Osteoblast (primary cell): ENCODE results near the gene JPT2. TPM values are rescaled to one million over a fixed set of nuclear protein-coding genes. Genes with fewer than 3 reads are reported as not detected.
"Not testable (repeated sequence)": the region's sequence is repeated elsewhere in the genome, so short reads cannot be mapped to it uniquely, and the experiment has no call there.

Source experiments
- DNase-seq: peaks from one replicate; pipeline ENCODE4 v3.0.0; 2011; ENCODE audit warnings: low spot score, mixed read lengths; ENCODE audit not compliant: insufficient read length; ENCODE audit errors: missing footprints
- H2AFZ ChIP-seq: 2 replicates; pipeline ENCODE4 v1.6.0; 2011; ENCODE audit warnings: mild to moderate bottlenecking, low read length
- H3K27ac ChIP-seq: 2 replicates; pipeline ENCODE4 v1.5.1; 2011; ENCODE audit warnings: mild to moderate bottlenecking, low read depth, low read length, moderate library complexity
- H3K27me3 ChIP-seq: 2 replicates; pipeline ENCODE4 v1.6.0; 2012; ENCODE audit warnings: mild to moderate bottlenecking, control low read depth, inconsistent platforms, low read length, moderate library complexity; ENCODE audit not compliant: insufficient read depth
- H3K36me3 ChIP-seq: 2 replicates; pipeline ENCODE4 v1.5.1; 2011; ENCODE audit warnings: mild to moderate bottlenecking, low read length, control low read depth, moderate library complexity; ENCODE audit not compliant: insufficient read depth
- H3K4me1 ChIP-seq: 2 replicates; pipeline ENCODE4 v1.5.1; 2011; ENCODE audit warnings: mild to moderate bottlenecking, low read length, control low read depth, moderate library complexity; ENCODE audit not compliant: insufficient read depth
- H3K4me2 ChIP-seq: 2 replicates; pipeline ENCODE4 v1.6.0; 2011; ENCODE audit warnings: mild to moderate bottlenecking, low read length; ENCODE audit not compliant: insufficient read depth
- H3K4me3 ChIP-seq: fragments of 200-600 bp; sonication (generic); 3 replicates; pipeline ENCODE4 v1.5.1; 2012; ENCODE audit warnings: mild to moderate bottlenecking, low read length, inconsistent platforms; ENCODE audit not compliant: insufficient read depth
- H3K79me2 ChIP-seq: 2 replicates; pipeline ENCODE4 v1.6.0; 2012; ENCODE audit warnings: mild to moderate bottlenecking, low read length, control low read depth, inconsistent platforms; ENCODE audit not compliant: insufficient read depth
- H3K9me3 ChIP-seq: 2 replicates; pipeline ENCODE4 v1.5.1; 2011; ENCODE audit warnings: low read depth, low read length, control low read depth
- H4K20me1 ChIP-seq: 2 replicates; pipeline ENCODE4 v1.6.0; 2012; ENCODE audit warnings: mild to moderate bottlenecking, low read length, control low read depth; ENCODE audit not compliant: insufficient read depth
- CTCF ChIP-seq: IDR thresholded peaks from 2 replicates; pipeline ENCODE4 v1.5.1; 2011; ENCODE audit warnings: mild to moderate bottlenecking, low read depth, low read length, moderate library complexity; ENCODE audit errors: extremely low read depth
- total RNA-seq: library from RNA; depleted of rRNA; stranded (reverse); fragments of >200 nt; gene quantifications from 2 replicates; pipeline ENCODE4 v1.2.3, GENCODE V29; 2012

The JPT2 gene
- total RNA-seq, 1 donor, result 22.8 TPM

DNA sequence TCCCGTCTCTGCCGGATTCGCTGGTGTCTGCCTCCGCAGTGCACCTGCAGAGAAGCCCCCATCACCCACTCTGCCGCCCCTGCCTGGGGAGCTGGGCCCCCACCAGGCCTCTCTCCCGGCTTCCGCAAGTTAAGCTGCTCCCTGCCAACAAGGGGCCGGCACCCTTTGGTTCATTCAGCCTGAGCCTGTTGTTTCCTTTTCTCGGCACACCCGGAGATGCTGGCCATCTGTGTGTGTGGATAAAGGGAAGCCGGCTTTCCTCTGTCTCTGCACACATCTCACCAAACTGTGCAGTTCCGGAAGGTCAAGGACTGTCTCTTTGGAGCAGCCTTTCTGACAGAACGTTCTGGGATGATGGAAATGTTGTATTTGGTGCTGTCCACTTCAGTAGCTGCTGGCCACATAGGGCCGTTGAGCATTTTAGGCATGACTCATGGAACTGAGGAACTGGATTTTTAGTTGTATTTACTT is 34.7 kb downstream of the JPT2 start:
- no peaks in the 10 kb centered on the region for H3K27me3 ChIP-seq
- H3K27ac ChIP-seq, result peak overlapping the region; percentile 13
- no peak overlapping the region for H3K4me3 ChIP-seq
- H3K79me2 ChIP-seq, result peaks cover 97% of the 10 kb centered on the region
- no peaks in the 10 kb centered on the region for H3K9me3 ChIP-seq
- H2AFZ ChIP-seq, result no peak overlapping the region
- no peak for TF ChIP-seq CTCF
- H3K36me3 ChIP-seq, result no peaks in the 10 kb centered on the region
- peaks cover 78% of the 10 kb centered on the region for H4K20me1 ChIP-seq
- peaks cover 26% of the 10 kb centered on the region for H3K4me1 ChIP-seq
- peak; percentile 96 for DNase-seq
- H3K4me2 ChIP-seq, result peak overlapping the region; percentile 23

GRCh38 chr16:1713331-1713730 is 35.3 kb downstream of the JPT2 start:
- Histone ChIP-seq H4K20me1 (peaks cover 73% of the 10 kb centered on the region), H3K27me3 (no peaks in the 10 kb centered on the region), H3K27ac (peak overlapping the region; percentile 13), H3K36me3 (no peaks in the 10 kb centered on the region), H3K9me3 (no peaks in the 10 kb centered on the region), H3K4me3 (no peak overlapping the region), H3K4me1 (peaks cover 20% of the 10 kb centered on the region), H3K79me2 (peaks cover 97% of the 10 kb centered on the region), H3K4me2 (peak overlapping the region; percentile 23), H2AFZ (no peak overlapping the region)
- DNase-seq, result peak; percentile 82
- TF ChIP-seq CTCF, result no peak

DNA sequence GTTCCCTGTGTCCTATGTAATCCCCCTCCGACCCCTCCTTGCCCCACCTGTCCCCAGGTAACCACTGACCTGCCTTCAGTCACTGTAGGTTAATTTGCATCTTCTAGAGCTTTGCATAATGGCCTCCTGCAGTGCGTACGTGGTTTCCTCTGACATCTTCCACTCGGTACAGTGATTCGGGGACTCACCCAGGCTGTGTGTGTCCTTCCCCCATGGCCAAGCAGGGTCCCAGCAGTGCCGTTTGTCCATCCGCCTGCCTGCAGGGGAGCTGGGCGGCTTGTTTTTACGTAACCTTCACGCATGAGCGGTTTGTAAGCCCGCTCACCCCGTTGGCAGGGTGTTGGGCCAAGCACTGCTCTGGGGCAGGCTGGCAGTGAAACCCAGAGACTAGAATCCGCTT is 35.9 kb downstream of the JPT2 start:
- no peak for TF ChIP-seq CTCF
- H3K79me2 ChIP-seq, result peaks cover 97% of the 10 kb centered on the region
- no peak overlapping the region for H3K27ac ChIP-seq
- H3K4me2 ChIP-seq, result no peak overlapping the region
- no peak overlapping the region for H3K4me3 ChIP-seq
- no peaks in the 10 kb centered on the region for H3K36me3 ChIP-seq
- H3K9me3 ChIP-seq, result no peaks in the 10 kb centered on the region
- peaks cover 14% of the 10 kb centered on the region for H3K4me1 ChIP-seq
- H2AFZ ChIP-seq, result no peak overlapping the region
- no peak for DNase-seq
- H4K20me1 ChIP-seq, result peaks cover 71% of the 10 kb centered on the region
- no peaks in the 10 kb centered on the region for H3K27me3 ChIP-seq

GRCh38 chr16:1715220-1715619 is 37.1 kb downstream of the JPT2 start:
- peaks cover 9% of the 10 kb centered on the region for H3K4me1 ChIP-seq
- no peaks in the 10 kb centered on the region for H3K27me3 ChIP-seq
- no peak for TF ChIP-seq CTCF
- H3K27ac ChIP-seq, result no peak overlapping the region
- no peak for DNase-seq
- H3K79me2 ChIP-seq, result peaks cover 96% of the 10 kb centered on the region
- no peaks in the 10 kb centered on the region for H3K36me3 ChIP-seq
- no peaks in the 10 kb centered on the region for H3K9me3 ChIP-seq
- no peak overlapping the region for H3K4me2 ChIP-seq
- H4K20me1 ChIP-seq, result peaks cover 67% of the 10 kb centered on the region
- H2AFZ ChIP-seq, result no peak overlapping the region
- no peak overlapping the region for H3K4me3 ChIP-seq

- not testable (repeated sequence) for H3K9me3 ChIP-seq, H3K27me3 ChIP-seq, H3K36me3 ChIP-seq, DNase-seq, H3K4me3 ChIP-seq, H3K4me2 ChIP-seq, H3K4me1 ChIP-seq, H3K27ac ChIP-seq, H2AFZ ChIP-seq
- Histone ChIP-seq H4K20me1 (peaks cover 49% of the 10 kb centered on the region), H3K79me2 (peaks cover 83% of the 10 kb centered on the region)
Observed at GRCh38 chr16:1718236-1718635, 40.2 kb downstream of the JPT2 start.

GRCh38 chr16:1719559-1720229 is 41.6 kb downstream of the JPT2 start:
- not testable (repeated sequence) for H3K4me3 ChIP-seq, H2AFZ ChIP-seq, H3K4me2 ChIP-seq, H3K9me3 ChIP-seq, H3K36me3 ChIP-seq, H3K27ac ChIP-seq, DNase-seq, H3K27me3 ChIP-seq
- Histone ChIP-seq H3K4me1 (peaks cover 14% of the 10 kb centered on the region), H3K79me2 (peaks cover 83% of the 10 kb centered on the region), H4K20me1 (peaks cover 48% of the 10 kb centered on the region)
